ENCODE results near the gene ARMH3.

The ARMH3 gene

GRCh38 chr10:101935431-101935830, 120.5 kb downstream of the ARMH3 start:
- no peak overlapping the region for H3K27ac ChIP-seq (ENCODE audit: low read depth, low read length)
- no peaks in the 10 kb centered on the region for H3K9me2 ChIP-seq (replicated peaks; ENCODE audit: control insufficient read depth, low read length)

GRCh38 chr10:101934686-101935305, 121.2 kb downstream of the ARMH3 start:
- Histone ChIP-seq H3K9me3 (ENCODE audit: control insufficient read depth, insufficient read depth, low read length) (no peaks in the 10 kb centered on the region), H4K20me1 (ENCODE audit: control insufficient read depth, insufficient read depth, low read depth, low read length) (no peaks in the 10 kb centered on the region), H3K4me1 (ENCODE audit: control insufficient read depth, low read length) (no peaks in the 10 kb centered on the region), H3K27me3 (ENCODE audit: control insufficient read depth, low read length) (no peaks in the 10 kb centered on the region), H3K4me2 (ENCODE audit: low read length) (no peak overlapping the region), H3K27ac (ENCODE audit: low read depth, low read length) (no peak overlapping the region), H3K9me2 (replicated peaks; ENCODE audit: control insufficient read depth, low read length) (no peaks in the 10 kb centered on the region), H3K79me2 (ENCODE audit: control insufficient read depth, low read length) (no peaks in the 10 kb centered on the region), H3F3A (ENCODE audit: control insufficient read depth, insufficient read depth) (no peaks in the 10 kb centered on the region), H3K36me3 (ENCODE audit: control insufficient read depth, low read length) (peaks cover 7% of the 10 kb centered on the region; the same call in 1 of the 2 replicates), H3K4me3 (ENCODE audit: low read length) (no peak overlapping the region)
- TF ChIP-seq CTCF (IDR thresholded peaks at IDR 0.05; ENCODE audit: low read depth, low read length, poor library complexity, severe bottlenecking) (no peak), EZH2phosphoT487 (IDR thresholded peaks at IDR 0.05; ENCODE audit: borderline replicate concordance, low read length) (no peak)

More at GRCh38 chr10:101935431-101935830, 120.5 kb downstream of the ARMH3 start:
- Histone ChIP-seq H3K4me3 (ENCODE audit: low read length) (no peak overlapping the region), H4K20me1 (ENCODE audit: control insufficient read depth, insufficient read depth, low read depth, low read length) (no peaks in the 10 kb centered on the region), H3K4me2 (ENCODE audit: low read length) (no peak overlapping the region), H3K36me3 (ENCODE audit: control insufficient read depth, low read length) (peaks cover 7% of the 10 kb centered on the region; the same call in 1 of the 2 replicates), H3K79me2 (ENCODE audit: control insufficient read depth, low read length) (no peaks in the 10 kb centered on the region), H3K4me1 (ENCODE audit: control insufficient read depth, low read length) (no peaks in the 10 kb centered on the region), H3F3A (ENCODE audit: control insufficient read depth, insufficient read depth) (no peaks in the 10 kb centered on the region), H3K9me3 (ENCODE audit: control insufficient read depth, insufficient read depth, low read length) (no peaks in the 10 kb centered on the region), H3K27me3 (ENCODE audit: control insufficient read depth, low read length) (no peaks in the 10 kb centered on the region)
- no peak for TF ChIP-seq CTCF (IDR thresholded peaks at IDR 0.05; ENCODE audit: low read depth, low read length, poor library complexity, severe bottlenecking)

- H3F3A ChIP-seq (ENCODE audit: control insufficient read depth, insufficient read depth): no peaks in the 10 kb centered on the region
- H3K27me3 ChIP-seq (ENCODE audit: control insufficient read depth, low read length): no peaks in the 10 kb centered on the region
- no peaks in the 10 kb centered on the region for H3K9me2 ChIP-seq (replicated peaks; ENCODE audit: control insufficient read depth, low read length)
- no peaks in the 10 kb centered on the region for H3K9me3 ChIP-seq (ENCODE audit: control insufficient read depth, insufficient read depth, low read length)
- no peak overlapping the region for H3K4me2 ChIP-seq (ENCODE audit: low read length)
- H3K4me1 ChIP-seq (ENCODE audit: control insufficient read depth, low read length): no peaks in the 10 kb centered on the region
- no peaks in the 10 kb centered on the region for H4K20me1 ChIP-seq (ENCODE audit: control insufficient read depth, insufficient read depth, low read depth, low read length)
- H3K36me3 ChIP-seq (ENCODE audit: control insufficient read depth, low read length): no peaks in the 10 kb centered on the region
- TF ChIP-seq EZH2phosphoT487 (IDR thresholded peaks at IDR 0.05; ENCODE audit: borderline replicate concordance, low read length): no peak
- TF ChIP-seq CTCF (IDR thresholded peaks at IDR 0.05; ENCODE audit: low read depth, low read length, poor library complexity, severe bottlenecking): no peak
- no peak overlapping the region for H3K4me3 ChIP-seq (ENCODE audit: low read length)
- no peaks in the 10 kb centered on the region for H3K79me2 ChIP-seq (ENCODE audit: control insufficient read depth, low read length)
- no peak overlapping the region for H3K27ac ChIP-seq (ENCODE audit: low read depth, low read length)
Observed at GRCh38 chr10:101933976-101934375, 122.0 kb downstream of the ARMH3 start.

Data from DOHH2 (cell line).